ENCODE data around the gene RASEF. TPM values are rescaled to one million over a fixed set of nuclear protein-coding genes. Genes with fewer than 3 reads are reported as not detected.

Gene RASEF
- total and polyA plus RNA-seq, 2 donors (not counting 1 experiment from before 2014, with no cell fraction given), result not detected

GRCh38 chr9:83060556-83060955 is 2.4 kb downstream of the RASEF start:
- Histone ChIP-seq H3K9me3 (ENCODE audit: control extremely low read depth in 1 of 3, control insufficient read depth in 2 of 3, insufficient read depth in 1 of 3, low read length in 2 of 3) (peaks cover 0 to 7% (median 0%) of the 10 kb centered on the region in 3 donors), H3K9ac (ENCODE audit: low read length) (no peak overlapping the region), H3K4me3 (ENCODE audit: control extremely low read depth in 1 of 5, extremely low read depth in 1 of 5, insufficient read depth in 1 of 5, low read depth in 2 of 5, low read length in 4 of 5) (no peak overlapping the region), H3K4me2 (replicated peaks; ENCODE audit: low read depth, low read length, poor library complexity, severe bottlenecking) (no peak overlapping the region), H3K27ac (ENCODE audit: low read length in 2 of 2) (no peak overlapping the region), H3K36me3 (replicated peaks in 1 of 2; ENCODE audit: control extremely low read depth in 1 of 2, control insufficient read depth in 1 of 2, extremely low read depth in 1 of 2, insufficient read depth in 2 of 2, low read length in 1 of 2) (no peaks in the 10 kb centered on the region), H4K20me1 (ENCODE audit: control insufficient read depth, insufficient read depth, low read length, poor library complexity, severe bottlenecking) (no peaks in the 10 kb centered on the region), H3K4me1 (ENCODE audit: control insufficient read depth in 2 of 2, insufficient read depth in 2 of 2, low read length in 2 of 2) (no peaks in the 10 kb centered on the region), H3K79me2 (ENCODE audit: control insufficient read depth, insufficient read depth, low read length) (no peaks in the 10 kb centered on the region), H3K27me3 (replicated peaks in 1 of 4; ENCODE audit: control extremely low read depth in 1 of 4, control insufficient read depth in 3 of 4, insufficient read depth in 4 of 4, low read length in 3 of 4) (peaks cover 0 to 14% (median 5%) of the 10 kb centered on the region in 4 experiments), H2AFZ (ENCODE audit: insufficient read depth, low read depth, low read length, poor library complexity, severe bottlenecking) (no peak overlapping the region)
- ATAC-seq (ENCODE audit: low read depth), result no peak
- intact Hi-C loops (cut with micrococcal nuclease), result no loop called here
- no peak overlapping the region for H3K4me3 Mint-ChIP-seq
- DNase-seq, result no peak
- H3K9me3 Mint-ChIP-seq (ENCODE audit: insufficient read depth), result no peaks in the 10 kb centered on the region
- CTCF ChIA-PET, result interaction anchor here (1.0 kb wide), 1 partner anchor 24 kb away, joined by 3 read pairs; no protein-coding TSS in a partner anchor
- no CpG with 5 or more reads among the region's 3 CpGs for WGBS (ENCODE audit: insufficient coverage)
- TF ChIP-seq CTCF (IDR thresholded peaks at IDR 0.05) (no peak), EZH2 (IDR thresholded peaks at IDR 0.05; ENCODE audit: borderline replicate concordance, insufficient read depth, low read depth, low read length, poor library complexity, severe bottlenecking) (no peak)
- no peak overlapping the region for H3K27ac Mint-ChIP-seq
- H3K27me3 Mint-ChIP-seq, result peaks cover 45% of the 10 kb centered on the region
- POLR2A ChIA-PET, result no interaction called here
- H3K4me1 Mint-ChIP-seq, result no peaks in the 10 kb centered on the region

GRCh38 chr9:83059417-83059816 is 3.5 kb downstream of the RASEF start:
- no peak overlapping the region for H3K9ac ChIP-seq (ENCODE audit: low read length)
- H3K9me3 ChIP-seq (ENCODE audit: control extremely low read depth in 1 of 3, control insufficient read depth in 2 of 3, insufficient read depth in 1 of 3, low read length in 2 of 3), result peaks cover 0 to 7% (median 0%) of the 10 kb centered on the region in 3 donors
- Mint-ChIP-seq H3K4me1 (no peaks in the 10 kb centered on the region), H3K27me3 (peaks cover 39% of the 10 kb centered on the region), H3K9me3 (ENCODE audit: insufficient read depth) (no peaks in the 10 kb centered on the region), H3K27ac (no peak overlapping the region), H3K4me3 (no peak overlapping the region)
- no peaks in the 10 kb centered on the region for H3K36me3 ChIP-seq (replicated peaks in 1 of 2; ENCODE audit: control extremely low read depth in 1 of 2, control insufficient read depth in 1 of 2, extremely low read depth in 1 of 2, insufficient read depth in 2 of 2, low read length in 1 of 2)
- no peak overlapping the region for H3K27ac ChIP-seq (ENCODE audit: low read length in 2 of 2)
- ATAC-seq (ENCODE audit: low read depth) (no peak), DNase-seq (no peak)
- no peak overlapping the region for H3K4me3 ChIP-seq (ENCODE audit: control extremely low read depth in 1 of 5, extremely low read depth in 1 of 5, insufficient read depth in 1 of 5, low read depth in 2 of 5, low read length in 4 of 5)
- H2AFZ ChIP-seq (ENCODE audit: insufficient read depth, low read depth, low read length, poor library complexity, severe bottlenecking), result no peak overlapping the region
- WGBS (ENCODE audit: insufficient coverage), result 100% methylated on average over 1 of the region's 1 CpG
- H3K79me2 ChIP-seq (ENCODE audit: control insufficient read depth, insufficient read depth, low read length), result no peaks in the 10 kb centered on the region
- no peaks in the 10 kb centered on the region for H4K20me1 ChIP-seq (ENCODE audit: control insufficient read depth, insufficient read depth, low read length, poor library complexity, severe bottlenecking)
- no peak for TF ChIP-seq CTCF (IDR thresholded peaks at IDR 0.05)
- no peak for TF ChIP-seq EZH2 (IDR thresholded peaks at IDR 0.05; ENCODE audit: borderline replicate concordance, insufficient read depth, low read depth, low read length, poor library complexity, severe bottlenecking)
- CTCF ChIA-PET, result interaction anchor here (1.0 kb wide), 1 partner anchor 25 kb away, joined by 3 read pairs; no protein-coding TSS in a partner anchor
- intact Hi-C loops (cut with micrococcal nuclease), result no loop called here
- peaks cover 0 to 14% (median 5%) of the 10 kb centered on the region in 4 experiments for H3K27me3 ChIP-seq (replicated peaks in 1 of 4; ENCODE audit: control extremely low read depth in 1 of 4, control insufficient read depth in 3 of 4, insufficient read depth in 4 of 4, low read length in 3 of 4)
- no peak overlapping the region for H3K4me2 ChIP-seq (replicated peaks; ENCODE audit: low read depth, low read length, poor library complexity, severe bottlenecking)
- POLR2A ChIA-PET, result no interaction called here
- H3K4me1 ChIP-seq (ENCODE audit: control insufficient read depth in 2 of 2, insufficient read depth in 2 of 2, low read length in 2 of 2), result no peaks in the 10 kb centered on the region
